ENCODE data around the gene ZNF48. TPM values are rescaled to one million over a fixed set of nuclear protein-coding genes. Genes with fewer than 3 reads are reported as not detected.

Gene ZNF48
- total RNA-seq, 1 experiment from 2014 or later: 57.3 TPM

GRCh38 chr16:30352488-30353401 is 42.5 kb upstream of the ZNF48 start:
- TF ChIP-seq CTCF (conservative IDR thresholded peaks at IDR 0.05): peak; percentile 49; the same call in 2 of the 3 replicates
- DNase-seq: no peak
- no peak overlapping the region for H3T11ph ChIP-seq (ENCODE audit: low read length)

More at GRCh38 chr16:30352488-30353401, 42.5 kb upstream of the ZNF48 start:
- no peak overlapping the region for H2BK12ac ChIP-seq (ENCODE audit: insufficient read length, low read depth, low read length)
- no CpG with 5 or more reads among the region's 14 CpGs for WGBS (ENCODE audit: extremely low coverage, insufficient read length, low lambda C conversion rate)
- H2BK120ac ChIP-seq (ENCODE audit: low read depth, low read length, poor library complexity, severe bottlenecking): no peak overlapping the region
- H3K23ac ChIP-seq (ENCODE audit: insufficient read length, low read depth, low read length): no peak overlapping the region
- no peak overlapping the region for H2AFZ ChIP-seq (ENCODE audit: low read length)
- no peak overlapping the region for H3K56ac ChIP-seq (ENCODE audit: insufficient read length, low read depth, low read length)
- Mint-ChIP-seq H3K4me3 (peak overlapping the region; percentile 51 to 65; a peak in 3 of 5 replicates), H3K36me3 (ENCODE audit: insufficient read depth in 1 of 3, low read depth in 3 of 3) (peaks cover 27 to 65% (median 58%) of the 10 kb centered on the region in 3 experiments; a peak in 6 of 7 replicates), H3K9me3 (no peaks in the 10 kb centered on the region), H3K27me3 (ENCODE audit: low read depth) (no peaks in the 10 kb centered on the region; the same call in 1 of the 2 replicates), H3K4me1 (peaks cover 19 to 24% of the 10 kb centered on the region in 2 experiments), H3K27ac (peak overlapping the region in 2 of 3 experiments; percentile 25 to 72; a peak in 2 of 7 replicates)
- peaks cover 13% of the 10 kb centered on the region for H3K23me2 ChIP-seq (ENCODE audit: insufficient read length, low read depth, low read length, poor library complexity, severe bottlenecking)
- no peak overlapping the region for H4K5ac ChIP-seq (ENCODE audit: insufficient read length, low read depth, low read length)
- H4K8ac ChIP-seq (replicated peaks; ENCODE audit: insufficient read length, low read depth, low read length): no peak overlapping the region
- H2BK15ac ChIP-seq (ENCODE audit: low read depth, low read length): no peak overlapping the region
- H2BK20ac ChIP-seq (ENCODE audit: low read depth, low read length, poor library complexity, severe bottlenecking): no peak overlapping the region
- H4K91ac ChIP-seq (ENCODE audit: insufficient read length, low read depth, low read length): no peak overlapping the region
- H3K79me1 ChIP-seq (ENCODE audit: insufficient read depth, low read depth, low read length, poor library complexity, severe bottlenecking): peaks cover 8% of the 10 kb centered on the region
- H2BK5ac ChIP-seq (ENCODE audit: insufficient read length, low read length): no peak overlapping the region
- H3K9me3 ChIP-seq (ENCODE audit: control insufficient read depth, low read depth, low read length): no peaks in the 10 kb centered on the region
- H4K20me1 ChIP-seq (ENCODE audit: control insufficient read depth, insufficient read depth, insufficient read length): no peaks in the 10 kb centered on the region
- no peak overlapping the region for H3K14ac ChIP-seq (ENCODE audit: insufficient read depth, low read length)
- H3K79me2 ChIP-seq (ENCODE audit: insufficient read depth, low read length): peaks cover 3% of the 10 kb centered on the region; the same call in 1 of the 2 replicates
- H3K4ac ChIP-seq (ENCODE audit: low read depth, low read length): no peak overlapping the region
- no peaks in the 10 kb centered on the region for H3K27me3 ChIP-seq (ENCODE audit: insufficient read depth, low read length)
- no peak overlapping the region for H3K9ac ChIP-seq (ENCODE audit: extremely low read depth, insufficient read length, low read length)
- H2AK5ac ChIP-seq (ENCODE audit: insufficient read length, low read length): no peak overlapping the region
- no peaks in the 10 kb centered on the region for H3K4me1 ChIP-seq (ENCODE audit: insufficient read depth, low read length)
- no peak overlapping the region for H3K18ac ChIP-seq (ENCODE audit: insufficient read length, low read depth, low read length)
- H3K27ac ChIP-seq (ENCODE audit: insufficient read length, low read depth, low read length): no peak overlapping the region
- no peak overlapping the region for H3K4me2 ChIP-seq (ENCODE audit: insufficient read depth, insufficient read length, low read length)
